PFSK-1 (cell line): ENCODE measurements around the gene ATAD1.

Source experiments
- FOXP2 ChIP-seq: optimal IDR thresholded peaks from 2 replicates; pipeline ENCODE3; 2011; ENCODE audit warnings: borderline replicate concordance, control low read depth, inconsistent platforms; ENCODE audit not compliant: insufficient read depth; ENCODE audit errors: extremely low read length, extremely low read depth
- POLR2AphosphoS5 ChIP-seq: IDR thresholded peaks from 2 replicates; pipeline ENCODE4 v1.6.1; 2012; ENCODE audit warnings: low read depth, mild to moderate bottlenecking, control low read depth, low read length, moderate library complexity
- SIN3A ChIP-seq: IDR thresholded peaks from 2 replicates; pipeline ENCODE4 v1.6.1; 2012; ENCODE audit warnings: mild to moderate bottlenecking, low read length, moderate library complexity, borderline replicate concordance; ENCODE audit not compliant: insufficient read depth
- TAF1 ChIP-seq: IDR thresholded peaks from 2 replicates; pipeline ENCODE4 v1.6.1; 2012; ENCODE audit warnings: low read length, control low read depth, borderline replicate concordance; ENCODE audit not compliant: insufficient read depth
- TF ChIP-seq, protein P1 (sequence below), 2 experiments: IDR thresholded peaks; 2 replicates each; pipeline versions ENCODE4 v1.6.1 to v1.8.0; 2011 to 2012; ENCODE audit warnings: low read depth in 2 of 2, low read length in 2 of 2, control low read depth in 1 of 2, inconsistent platforms in 1 of 2, mild to moderate bottlenecking in 1 of 2, moderate library complexity in 1 of 2; ENCODE audit not compliant: insufficient read depth in 1 of 2

The ATAD1 gene

GRCh38 chr10:87843714-87844113 is 25.7 kb upstream of the ATAD1 start:
- no peak for TF ChIP-seq SIN3A
- no peak for TF ChIP-seq POLR2AphosphoS5
- no peak for TF ChIP-seq TAF1
- TF ChIP-seq FOXP2: no peak
- TF ChIP-seq, protein P1, sequence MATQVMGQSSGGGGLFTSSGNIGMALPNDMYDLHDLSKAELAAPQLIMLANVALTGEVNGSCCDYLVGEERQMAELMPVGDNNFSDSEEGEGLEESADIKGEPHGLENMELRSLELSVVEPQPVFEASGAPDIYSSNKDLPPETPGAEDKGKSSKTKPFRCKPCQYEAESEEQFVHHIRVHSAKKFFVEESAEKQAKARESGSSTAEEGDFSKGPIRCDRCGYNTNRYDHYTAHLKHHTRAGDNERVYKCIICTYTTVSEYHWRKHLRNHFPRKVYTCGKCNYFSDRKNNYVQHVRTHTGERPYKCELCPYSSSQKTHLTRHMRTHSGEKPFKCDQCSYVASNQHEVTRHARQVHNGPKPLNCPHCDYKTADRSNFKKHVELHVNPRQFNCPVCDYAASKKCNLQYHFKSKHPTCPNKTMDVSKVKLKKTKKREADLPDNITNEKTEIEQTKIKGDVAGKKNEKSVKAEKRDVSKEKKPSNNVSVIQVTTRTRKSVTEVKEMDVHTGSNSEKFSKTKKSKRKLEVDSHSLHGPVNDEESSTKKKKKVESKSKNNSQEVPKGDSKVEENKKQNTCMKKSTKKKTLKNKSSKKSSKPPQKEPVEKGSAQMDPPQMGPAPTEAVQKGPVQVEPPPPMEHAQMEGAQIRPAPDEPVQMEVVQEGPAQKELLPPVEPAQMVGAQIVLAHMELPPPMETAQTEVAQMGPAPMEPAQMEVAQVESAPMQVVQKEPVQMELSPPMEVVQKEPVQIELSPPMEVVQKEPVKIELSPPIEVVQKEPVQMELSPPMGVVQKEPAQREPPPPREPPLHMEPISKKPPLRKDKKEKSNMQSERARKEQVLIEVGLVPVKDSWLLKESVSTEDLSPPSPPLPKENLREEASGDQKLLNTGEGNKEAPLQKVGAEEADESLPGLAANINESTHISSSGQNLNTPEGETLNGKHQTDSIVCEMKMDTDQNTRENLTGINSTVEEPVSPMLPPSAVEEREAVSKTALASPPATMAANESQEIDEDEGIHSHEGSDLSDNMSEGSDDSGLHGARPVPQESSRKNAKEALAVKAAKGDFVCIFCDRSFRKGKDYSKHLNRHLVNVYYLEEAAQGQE (IDR thresholded peaks at IDR 0.05; ENCODE audit: insufficient read depth in 1 of 2, low read depth in 2 of 2, low read length in 2 of 2): no peak

DNA sequence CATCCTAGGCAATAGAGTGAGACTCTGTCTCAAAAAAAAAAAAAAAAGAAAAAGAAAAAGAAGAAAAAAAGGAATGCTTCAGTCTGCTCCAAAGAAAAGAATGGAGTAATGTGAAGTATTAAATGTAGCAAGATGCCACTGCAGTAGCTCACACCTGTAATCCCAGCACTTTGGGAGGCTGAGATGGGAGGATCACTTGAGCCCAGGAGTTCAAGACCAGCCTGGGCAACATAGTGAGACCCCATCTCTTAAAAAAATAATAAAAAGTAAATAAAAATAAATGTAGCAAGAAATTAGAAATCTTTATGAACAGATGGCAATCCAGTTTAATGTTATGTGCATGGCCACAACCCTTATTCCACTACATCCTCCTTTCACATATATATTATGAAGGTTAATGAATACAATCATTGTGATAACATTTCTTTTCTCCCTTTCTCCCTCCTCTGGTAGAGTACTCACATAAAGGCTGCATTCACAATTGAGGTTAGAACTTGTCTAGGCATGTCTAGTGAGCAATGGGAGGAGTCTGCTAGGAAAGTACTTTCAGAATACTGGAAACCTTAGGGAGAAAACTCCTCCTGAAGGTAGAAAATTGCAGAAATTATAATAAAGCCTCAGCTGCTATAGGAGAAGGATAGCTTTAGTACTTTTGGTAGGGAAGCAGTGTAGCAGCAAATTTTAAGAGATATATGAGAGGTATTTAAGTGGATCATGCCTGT is 24.9 kb upstream of the ATAD1 start:
- TF ChIP-seq TAF1 (no peak), POLR2AphosphoS5 (no peak), FOXP2 (no peak), SIN3A (no peak)
- TF ChIP-seq, protein P1 (IDR thresholded peaks at IDR 0.05; ENCODE audit: insufficient read depth in 1 of 2, low read depth in 2 of 2, low read length in 2 of 2): no peak

GRCh38 chr10:87842220-87842641 is 24.2 kb upstream of the ATAD1 start:
- no peak for TF ChIP-seq TAF1
- no peak for TF ChIP-seq POLR2AphosphoS5
- TF ChIP-seq, protein P1 (IDR thresholded peaks at IDR 0.05; ENCODE audit: insufficient read depth in 1 of 2, low read depth in 2 of 2, low read length in 2 of 2): no peak
- no peak for TF ChIP-seq FOXP2
- TF ChIP-seq SIN3A: no peak

DNA sequence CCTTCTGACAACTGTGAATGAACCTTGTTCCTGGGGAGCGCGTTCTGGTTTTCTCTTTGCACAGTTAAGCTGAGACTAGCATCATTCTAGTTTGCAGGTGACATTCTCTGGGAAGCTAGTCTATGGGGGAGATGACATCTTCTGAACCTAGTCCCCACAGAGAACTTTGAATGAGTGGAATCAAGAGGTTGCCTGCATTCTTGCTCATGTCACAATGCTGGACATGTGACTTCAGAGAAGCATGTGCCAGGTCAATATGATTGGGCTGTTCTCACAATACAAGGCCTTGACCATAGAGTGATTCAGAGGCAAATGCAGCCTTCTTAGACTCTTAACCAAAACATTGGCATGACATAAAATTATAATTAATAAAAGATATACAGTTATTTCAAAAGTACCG is 23.2 kb upstream of the ATAD1 start:
- TF ChIP-seq, protein P1 (IDR thresholded peaks at IDR 0.05; ENCODE audit: insufficient read depth in 1 of 2, low read depth in 2 of 2, low read length in 2 of 2): no peak
- no peak for TF ChIP-seq TAF1
- TF ChIP-seq POLR2AphosphoS5: no peak
- TF ChIP-seq FOXP2: no peak
- no peak for TF ChIP-seq SIN3A
